GM18519 (cell line): ENCODE results near the gene ZSWIM9.
"Not testable (repeated sequence)": the region's sequence is repeated elsewhere in the genome, so short reads cannot be mapped to it uniquely, and the experiment has no call there.

Experiments used
- ATAC-seq: cut with Tn5 transposase; IDR thresholded peaks from one replicate; pipeline ENCODE4 v1.9.1; 2021; ENCODE audit warnings: mild to moderate bottlenecking, moderate library complexity; ENCODE audit not compliant: unreplicated experiment, low FRiP score

Gene ZSWIM9

DNA sequence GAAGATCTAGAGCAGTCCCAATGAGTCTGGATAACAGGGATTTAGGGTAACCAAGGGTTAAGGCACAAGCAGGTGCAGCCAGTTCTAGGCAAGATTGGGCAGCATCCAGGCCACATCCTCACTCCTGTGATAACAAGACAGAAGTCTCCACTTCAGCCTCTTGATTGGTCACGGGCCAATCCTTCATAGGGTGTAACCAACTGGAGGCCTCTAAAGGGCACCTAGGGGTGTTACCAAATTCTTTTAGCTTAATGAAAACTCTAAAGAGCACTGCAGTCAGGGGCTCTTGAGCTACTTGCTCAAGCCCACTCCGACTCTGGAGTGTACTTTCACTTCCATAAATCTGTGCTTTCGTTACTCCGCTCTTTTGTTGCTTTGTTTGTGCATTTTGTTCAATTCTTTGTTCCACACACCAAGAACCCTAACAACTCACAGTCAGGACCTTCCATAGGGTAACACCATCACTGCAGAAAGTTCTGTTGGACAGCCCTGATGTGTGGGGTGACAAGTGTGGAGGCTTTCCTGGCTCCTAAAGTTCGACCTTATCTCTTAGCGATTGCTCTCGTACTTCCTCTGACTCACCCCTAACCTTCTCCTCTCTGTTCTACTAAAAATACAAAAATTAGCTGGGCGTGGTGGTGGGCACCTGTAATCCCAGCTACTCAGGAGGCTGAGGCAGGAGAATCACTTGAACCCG is 36.1 kb downstream of the ZSWIM9 start:
- ATAC-seq = no peak

DNA sequence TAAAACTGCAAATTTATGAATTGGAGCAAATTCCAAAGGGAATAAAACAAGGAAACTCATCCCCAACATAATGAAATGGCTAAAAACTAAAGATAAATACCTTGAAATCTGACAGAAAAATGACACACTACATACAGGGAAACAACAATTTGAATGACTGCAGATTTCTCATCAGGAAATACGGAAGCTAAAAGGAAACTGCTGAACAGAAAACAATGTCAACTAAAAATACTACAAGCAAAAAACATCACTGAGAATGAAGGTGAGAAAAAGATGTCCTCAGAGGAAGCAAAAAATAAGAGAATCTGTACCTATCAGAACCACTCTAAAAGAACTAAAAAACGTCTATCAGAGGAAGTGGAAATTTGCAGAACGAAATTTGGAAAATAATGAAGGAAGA is 39.5 kb downstream of the ZSWIM9 start:
- no peak for ATAC-seq

DNA sequence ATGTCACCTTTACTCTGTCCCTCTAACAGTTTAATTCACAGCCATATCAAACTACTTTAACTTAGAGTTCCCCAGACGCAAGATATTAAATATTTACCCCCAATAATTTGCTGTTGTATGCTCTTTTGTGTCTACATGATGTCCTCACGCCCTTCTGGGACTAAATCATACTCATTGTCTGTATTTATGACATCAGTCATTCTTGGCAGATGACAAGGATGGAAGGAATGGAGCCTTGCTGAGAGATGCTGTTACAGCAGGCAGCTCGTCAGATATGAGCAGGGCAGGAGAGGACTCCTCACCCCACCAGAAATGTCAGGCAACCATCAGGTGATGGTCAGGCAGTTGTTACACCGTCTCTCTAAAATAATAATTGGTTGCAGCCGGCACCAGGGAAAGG is 43.5 kb downstream of the ZSWIM9 start:
- no peak for ATAC-seq

DNA sequence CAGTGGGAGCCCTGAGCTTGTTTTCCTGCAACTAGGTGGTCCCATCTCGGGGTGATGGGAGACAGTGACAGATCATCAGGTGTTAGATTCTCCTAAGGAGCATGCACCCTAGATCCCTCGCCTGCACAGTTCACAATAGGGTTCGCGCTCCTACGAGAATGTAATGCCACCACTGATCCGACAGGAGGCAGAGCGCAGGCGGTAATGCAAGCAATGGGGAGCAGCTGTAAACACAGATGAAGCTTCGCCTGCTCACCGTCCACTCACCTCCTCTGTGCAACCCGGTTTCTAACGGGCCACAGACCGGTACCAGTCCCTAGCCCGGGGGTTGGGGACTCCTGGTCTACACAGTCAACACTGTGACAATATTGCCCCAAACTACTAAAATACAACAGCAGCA is 46.5 kb downstream of the ZSWIM9 start:
- no peak for ATAC-seq

DNA sequence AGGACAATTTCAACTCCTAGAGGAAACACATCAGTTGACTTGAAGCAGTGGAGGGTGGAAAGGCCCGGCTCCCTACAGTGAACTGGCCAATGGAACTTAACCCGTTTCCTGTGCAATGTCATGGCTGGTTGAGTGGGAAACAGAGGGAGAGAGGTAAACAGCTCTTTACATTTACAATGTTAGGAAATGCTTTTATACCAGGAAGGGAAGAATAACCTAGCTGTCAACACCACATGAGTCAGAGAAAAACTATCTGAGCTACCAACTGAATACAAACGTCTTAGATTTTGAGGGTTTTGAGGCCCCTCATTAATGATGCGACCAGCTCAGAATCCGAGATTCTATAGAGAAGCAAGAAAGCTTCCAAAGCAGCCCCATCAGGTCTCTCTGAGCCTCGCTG is 48.5 kb downstream of the ZSWIM9 start:
- no peak for ATAC-seq

DNA sequence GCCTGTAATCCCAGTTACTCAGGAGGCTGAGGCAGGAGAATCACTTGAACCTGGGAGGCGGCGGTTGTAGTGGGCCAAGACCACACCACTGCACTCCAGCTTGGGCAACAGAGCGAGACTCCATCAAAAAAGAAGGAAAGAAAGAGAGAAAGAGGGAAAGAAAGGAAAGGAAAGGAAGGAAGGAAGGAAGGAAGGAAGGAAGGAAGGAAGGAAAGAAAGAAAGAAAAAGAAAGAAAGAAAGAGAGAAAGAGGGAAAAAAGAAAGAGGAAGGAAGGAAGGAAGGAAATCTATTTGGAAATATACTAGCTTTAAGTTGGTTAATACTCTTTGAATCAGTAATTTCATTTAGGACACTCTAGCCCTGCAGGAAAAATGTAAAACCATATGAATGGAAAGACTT is 50.3 kb downstream of the ZSWIM9 start:
- not testable (repeated sequence) for ATAC-seq

DNA sequence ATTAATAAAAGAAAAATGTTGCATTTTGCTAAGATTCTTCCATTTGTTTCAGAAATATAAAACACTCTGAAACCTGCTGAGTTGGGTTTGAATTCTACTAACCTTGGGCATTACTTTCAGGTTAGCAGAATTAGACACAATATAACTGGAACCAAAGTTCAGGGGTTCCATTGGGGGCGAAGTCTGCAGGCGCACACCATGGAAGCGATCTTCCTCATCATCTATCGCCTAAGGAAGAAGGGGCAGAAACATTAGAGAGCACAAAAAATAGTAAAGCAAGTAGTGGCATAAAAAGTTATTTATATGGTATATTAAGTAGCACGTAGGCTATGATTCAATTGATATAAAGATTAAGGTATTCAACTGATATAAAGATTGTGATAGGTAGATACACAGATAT is 51.1 kb downstream of the ZSWIM9 start:
- no peak for ATAC-seq

DNA sequence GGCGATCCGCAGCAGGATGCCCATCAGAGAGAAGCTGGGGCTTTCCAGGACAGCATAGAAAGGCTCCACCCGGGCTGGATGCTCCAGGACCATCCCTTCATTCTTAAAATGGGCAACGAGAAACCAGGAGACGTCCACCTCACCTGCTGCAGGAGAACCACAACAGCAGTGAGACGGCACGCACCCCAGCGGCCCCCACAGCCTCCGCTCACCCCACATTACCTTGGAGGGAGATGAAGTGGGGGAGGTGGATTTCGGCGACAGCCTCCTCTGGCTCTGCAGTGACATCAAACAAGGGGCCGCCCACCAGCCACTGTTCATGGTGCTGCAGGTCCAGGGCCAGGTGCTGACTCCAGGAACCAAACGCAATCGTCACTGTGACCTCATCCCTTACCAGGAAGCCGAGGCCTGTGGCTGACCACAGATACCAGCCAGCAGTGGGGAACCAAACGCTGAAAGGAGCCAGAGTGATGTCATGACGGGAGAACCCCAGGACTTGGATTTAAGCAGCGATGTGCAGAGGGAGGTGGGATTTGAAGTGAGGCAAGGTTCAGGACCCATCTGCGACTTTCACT is 60.2 kb downstream of the ZSWIM9 start:
- no peak for ATAC-seq

DNA sequence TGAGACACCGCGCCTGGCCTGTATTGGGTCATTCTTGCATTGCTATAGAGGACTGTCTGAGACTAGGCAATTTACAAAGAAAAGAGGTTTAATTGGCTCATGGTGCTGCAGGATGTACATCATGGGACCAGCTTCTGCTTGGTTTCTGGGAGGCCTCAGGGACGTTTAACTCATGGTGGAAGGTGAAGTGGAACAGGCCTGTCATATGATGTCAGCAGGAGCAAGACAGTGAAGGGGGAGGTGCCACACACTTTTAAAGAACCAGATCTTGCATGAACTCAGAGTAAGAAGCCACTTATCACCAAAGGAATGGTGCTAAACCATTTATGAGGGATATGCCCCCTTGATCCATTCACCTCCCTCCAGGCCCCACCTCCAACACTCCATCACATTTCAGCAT is 66.6 kb downstream of the ZSWIM9 start:
- no peak for ATAC-seq

DNA sequence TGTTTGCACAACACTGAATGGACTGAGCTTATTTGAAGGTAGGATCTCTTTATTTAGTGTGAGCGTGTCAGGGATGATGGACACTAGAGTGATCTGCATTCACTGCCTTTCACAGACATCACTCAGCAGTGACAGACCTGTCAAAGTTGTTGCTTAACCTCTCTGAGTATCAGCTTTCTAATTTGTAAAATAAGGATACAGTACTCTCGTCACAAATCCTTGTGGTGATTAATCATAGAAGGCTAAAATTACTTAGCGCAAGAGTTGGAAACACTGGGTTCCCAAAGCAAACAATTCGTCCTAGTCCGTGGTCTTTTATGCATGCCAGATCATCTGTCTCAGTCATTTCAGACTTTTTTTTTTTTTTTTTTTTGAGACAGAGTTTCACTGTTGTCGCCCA is 68.6 kb downstream of the ZSWIM9 start:
- ATAC-seq = no peak

DNA sequence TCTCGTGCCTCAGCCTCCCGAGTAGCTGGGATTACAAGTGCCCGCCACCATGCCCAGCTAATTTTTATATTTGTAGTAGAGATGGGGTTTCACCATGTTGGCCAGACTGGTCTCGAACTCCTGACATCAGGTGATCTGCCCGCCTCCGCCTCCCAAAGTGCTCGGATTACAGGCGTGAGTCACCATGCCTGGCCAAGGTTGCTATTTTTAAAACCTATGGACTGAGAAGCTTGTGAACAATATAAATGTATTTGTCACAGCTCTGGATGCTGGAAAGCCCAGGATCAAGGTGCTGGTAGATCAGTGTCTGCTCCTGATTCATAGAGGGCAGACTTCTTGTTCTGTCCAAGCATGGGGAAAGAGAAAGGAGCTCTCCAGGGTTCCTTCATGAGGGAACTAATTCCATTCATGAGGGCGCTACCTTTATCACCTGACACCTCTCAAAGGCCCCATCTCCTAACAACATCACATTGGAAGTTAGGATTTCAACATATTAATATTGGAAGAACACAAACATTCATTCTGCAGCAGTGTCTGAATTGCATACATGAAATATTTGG is 69.2 kb downstream of the ZSWIM9 start:
- ATAC-seq = no peak

DNA sequence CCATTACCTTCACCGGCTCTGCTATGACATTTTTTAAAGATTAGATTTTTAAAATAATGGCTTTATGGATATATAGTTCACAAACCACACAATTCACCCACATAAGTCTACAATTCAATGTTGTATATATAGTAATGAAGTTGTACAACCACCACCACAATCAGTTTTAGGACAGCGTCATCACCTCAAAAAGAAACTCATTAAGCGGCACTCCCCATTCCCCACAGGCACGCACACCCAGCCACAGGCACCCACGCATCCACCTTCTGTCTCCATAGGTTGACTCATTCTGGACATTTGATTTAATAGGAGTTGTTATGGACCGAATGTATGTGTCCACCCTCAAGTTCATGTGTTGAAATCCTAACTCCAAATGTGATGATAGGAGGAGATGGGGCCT is 71.3 kb downstream of the ZSWIM9 start:
- ATAC-seq = not testable (repeated sequence)

DNA sequence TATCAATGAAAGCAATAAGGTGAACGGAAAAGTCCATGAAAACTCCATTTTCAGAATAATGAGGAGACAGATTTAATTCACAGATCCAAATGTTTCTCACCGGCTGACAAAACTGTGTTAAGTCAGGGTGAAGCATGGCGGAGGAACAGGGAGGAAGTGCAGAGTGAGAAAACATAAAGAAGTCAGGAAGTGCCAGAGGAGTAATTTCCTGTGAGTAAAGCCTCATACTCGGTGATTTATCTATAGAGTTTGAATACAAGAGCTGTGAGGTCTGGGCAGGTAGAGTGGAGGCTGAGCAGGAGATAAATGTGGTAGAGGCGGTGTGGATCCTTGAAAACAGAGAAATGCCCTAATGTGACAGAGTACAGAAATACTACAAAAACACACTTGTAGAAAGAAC is 73.8 kb downstream of the ZSWIM9 start:
- no peak for ATAC-seq

DNA sequence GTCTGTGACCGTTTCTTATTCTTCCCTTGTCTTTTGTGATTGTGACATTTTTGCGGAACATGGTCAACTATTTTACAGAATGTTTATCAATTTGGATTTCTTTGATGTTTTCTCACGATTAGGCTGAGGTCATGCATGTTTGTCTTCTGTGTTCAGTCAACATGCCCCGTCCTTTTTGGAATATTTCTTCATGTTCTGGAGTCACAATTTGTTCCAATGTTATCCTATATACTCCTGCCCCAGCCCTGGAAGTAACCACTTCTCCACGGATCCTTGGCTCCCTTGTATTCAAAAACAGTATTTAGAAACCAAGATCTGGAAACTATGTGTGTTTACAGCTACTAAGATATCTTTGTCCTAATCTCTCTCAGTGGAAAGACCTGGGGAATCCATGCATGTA is 75.6 kb downstream of the ZSWIM9 start:
- ATAC-seq = no peak

DNA sequence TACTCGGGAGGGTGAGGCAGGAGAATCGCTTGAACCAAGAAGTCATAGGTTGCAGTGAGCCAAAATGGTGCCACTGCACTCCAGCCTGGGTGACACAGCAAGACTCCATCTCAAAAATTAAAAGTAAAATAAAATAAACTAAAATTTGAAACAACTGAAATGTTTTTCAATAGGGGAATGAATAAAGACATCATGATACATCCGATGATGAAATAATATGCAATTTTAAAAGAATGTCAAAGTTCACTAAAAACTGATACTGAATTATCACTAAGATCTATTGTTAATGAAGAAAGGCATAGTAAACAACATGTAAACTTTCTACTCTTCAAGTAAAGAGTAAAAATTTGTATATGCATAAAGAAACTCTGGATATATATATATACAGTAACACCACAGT is 76.7 kb downstream of the ZSWIM9 start:
- ATAC-seq = no peak
